OCI-LY3 (cell line): ENCODE data around the gene GRID1.

ENCODE experiments used
- H2AFZ ChIP-seq: fragments of 200-600, 300-600 bp; shearing (Covaris generic); 2 replicates; pipeline ENCODE4 v1.6.0; 2014; ENCODE audit warnings: antibody characterized with exemption, low read depth, low read length
- H3K27ac ChIP-seq: fragments of 200-600, 300-600 bp; sonication (generic); 2 replicates; pipeline ENCODE4 v1.5.1; 2014; ENCODE audit warnings: mild to moderate bottlenecking, low read length, moderate library complexity, mixed read lengths
- H3K27me3 ChIP-seq: fragments of 200-600, 300-600 bp; sonication (generic); 2 replicates; pipeline ENCODE4 v1.6.1; 2014; ENCODE audit warnings: low read depth, low read length, mixed read lengths
- H3K36me3 ChIP-seq: fragments of 200-600, 300-600 bp; sonication (generic); replicated peaks from 2 replicates; pipeline ENCODE3; 2014; ENCODE audit warnings: low read depth, low read length, mixed read lengths
- H3K4me1 ChIP-seq: fragments of 300-600, 200-600 bp; sonication (generic); 2 replicates; pipeline ENCODE4 v1.6.1; 2014; ENCODE audit warnings: low read length, mixed read lengths
- H3K4me2 ChIP-seq: fragments of 200-600, 300-600 bp; sonication (generic); 2 replicates; pipeline ENCODE4 v1.6.1; 2014; ENCODE audit warnings: low read length, mixed read lengths
- H3K4me3 ChIP-seq: fragments of 300-600, 200-600 bp; sonication (generic); 2 replicates; pipeline ENCODE4 v1.5.1; 2014; ENCODE audit warnings: antibody characterized with exemption, mild to moderate bottlenecking, low read length, moderate library complexity
- H3K79me2 ChIP-seq: fragments of 300-600, 200-600 bp; shearing (Covaris generic); 2 replicates; pipeline ENCODE4 v1.6.1; 2014; ENCODE audit warnings: mild to moderate bottlenecking, low read length, mixed read lengths
- H3K9ac ChIP-seq: fragments of 300-600, 200-600 bp; shearing (Covaris generic); 2 replicates; pipeline ENCODE4 v1.6.0; 2014; ENCODE audit warnings: mild to moderate bottlenecking, low read length, moderate library complexity
- H3K9me3 ChIP-seq: fragments of 200-600, 300-600 bp; shearing (Covaris generic); 2 replicates; pipeline ENCODE4 v1.6.1; 2014; ENCODE audit warnings: low read length, mixed read lengths; ENCODE audit not compliant: insufficient read depth
- H4K20me1 ChIP-seq: fragments of 200-600, 300-600 bp; sonication (generic); 2 replicates; pipeline ENCODE4 v1.6.1; 2016; ENCODE audit warnings: low read length, mixed read lengths; ENCODE audit not compliant: insufficient read depth
- EZH2phosphoT487 ChIP-seq: fragments of 200-600 bp; shearing (Covaris generic); IDR thresholded peaks from 2 replicates; pipeline ENCODE4 v1.6.1; 2018; ENCODE audit warnings: antibody characterized with exemption, mixed run types, low read depth
- TF ChIP-seq, protein P1 (sequence below): fragments of 200-600, 300-600 bp; sonication (generic); IDR thresholded peaks from 2 replicates; pipeline ENCODE4 v1.5.1; 2014; ENCODE audit warnings: antibody characterized with exemption, low read length, low read depth

The GRID1 gene

DNA sequence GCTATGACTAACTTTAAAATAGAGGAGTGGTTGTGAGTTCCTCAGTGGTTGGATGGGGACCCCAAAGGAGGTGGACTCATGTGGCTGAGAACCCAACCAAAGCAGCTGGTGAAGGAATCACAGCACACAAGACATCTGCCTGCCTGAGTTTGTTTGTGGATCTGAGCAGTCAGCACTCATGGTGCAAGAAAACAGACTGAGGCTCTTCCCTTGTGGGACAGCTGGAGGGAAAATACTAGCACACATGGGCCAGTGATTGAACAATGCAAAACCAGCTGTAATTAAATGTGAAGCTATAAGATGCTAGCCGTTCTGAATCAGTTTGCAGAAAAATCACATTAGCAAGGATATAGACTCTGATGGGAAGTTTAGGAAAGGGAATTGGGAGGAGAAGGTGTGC lies 707.3 kb downstream of the GRID1 start:
- TF ChIP-seq EZH2phosphoT487 = no peak
- TF ChIP-seq, protein P1, sequence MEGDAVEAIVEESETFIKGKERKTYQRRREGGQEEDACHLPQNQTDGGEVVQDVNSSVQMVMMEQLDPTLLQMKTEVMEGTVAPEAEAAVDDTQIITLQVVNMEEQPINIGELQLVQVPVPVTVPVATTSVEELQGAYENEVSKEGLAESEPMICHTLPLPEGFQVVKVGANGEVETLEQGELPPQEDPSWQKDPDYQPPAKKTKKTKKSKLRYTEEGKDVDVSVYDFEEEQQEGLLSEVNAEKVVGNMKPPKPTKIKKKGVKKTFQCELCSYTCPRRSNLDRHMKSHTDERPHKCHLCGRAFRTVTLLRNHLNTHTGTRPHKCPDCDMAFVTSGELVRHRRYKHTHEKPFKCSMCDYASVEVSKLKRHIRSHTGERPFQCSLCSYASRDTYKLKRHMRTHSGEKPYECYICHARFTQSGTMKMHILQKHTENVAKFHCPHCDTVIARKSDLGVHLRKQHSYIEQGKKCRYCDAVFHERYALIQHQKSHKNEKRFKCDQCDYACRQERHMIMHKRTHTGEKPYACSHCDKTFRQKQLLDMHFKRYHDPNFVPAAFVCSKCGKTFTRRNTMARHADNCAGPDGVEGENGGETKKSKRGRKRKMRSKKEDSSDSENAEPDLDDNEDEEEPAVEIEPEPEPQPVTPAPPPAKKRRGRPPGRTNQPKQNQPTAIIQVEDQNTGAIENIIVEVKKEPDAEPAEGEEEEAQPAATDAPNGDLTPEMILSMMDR = no peak
- Histone ChIP-seq H3K4me1 (no peaks in the 10 kb centered on the region), H3K4me3 (no peak overlapping the region), H3K36me3 (no peaks in the 10 kb centered on the region), H4K20me1 (no peaks in the 10 kb centered on the region), H3K27me3 (no peaks in the 10 kb centered on the region), H3K27ac (no peak overlapping the region), H3K9ac (no peak overlapping the region), H3K79me2 (no peaks in the 10 kb centered on the region), H3K9me3 (no peaks in the 10 kb centered on the region), H3K4me2 (no peak overlapping the region), H2AFZ (no peak overlapping the region)

DNA sequence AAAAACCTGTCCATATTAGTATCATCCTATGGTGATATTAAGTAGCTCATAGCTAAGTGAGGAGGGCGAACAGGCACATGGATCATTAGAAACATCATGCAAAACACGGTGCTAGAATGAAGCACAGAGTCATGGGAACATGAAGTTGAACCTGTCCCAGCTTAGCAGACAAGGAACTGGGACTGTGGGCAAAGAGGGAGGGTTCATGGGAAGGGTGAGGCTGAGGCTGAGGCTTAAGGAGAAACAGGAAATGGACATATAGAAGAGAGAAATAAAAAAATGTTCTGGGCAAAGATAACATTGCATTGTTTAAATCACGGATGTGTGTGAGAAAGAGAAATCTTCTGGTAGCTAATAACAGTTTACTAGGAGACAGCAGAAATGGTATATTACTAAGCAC lies 708.1 kb downstream of the GRID1 start:
- no peaks in the 10 kb centered on the region for H3K4me1 ChIP-seq
- no peak overlapping the region for H3K9ac ChIP-seq
- no peak overlapping the region for H3K27ac ChIP-seq
- no peaks in the 10 kb centered on the region for H3K79me2 ChIP-seq
- TF ChIP-seq, protein P1 = no peak
- TF ChIP-seq EZH2phosphoT487 = no peak
- no peaks in the 10 kb centered on the region for H3K9me3 ChIP-seq
- no peaks in the 10 kb centered on the region for H4K20me1 ChIP-seq
- H3K27me3 ChIP-seq = no peaks in the 10 kb centered on the region
- H3K4me3 ChIP-seq = no peak overlapping the region
- no peak overlapping the region for H3K4me2 ChIP-seq
- H2AFZ ChIP-seq = no peak overlapping the region
- no peaks in the 10 kb centered on the region for H3K36me3 ChIP-seq

DNA sequence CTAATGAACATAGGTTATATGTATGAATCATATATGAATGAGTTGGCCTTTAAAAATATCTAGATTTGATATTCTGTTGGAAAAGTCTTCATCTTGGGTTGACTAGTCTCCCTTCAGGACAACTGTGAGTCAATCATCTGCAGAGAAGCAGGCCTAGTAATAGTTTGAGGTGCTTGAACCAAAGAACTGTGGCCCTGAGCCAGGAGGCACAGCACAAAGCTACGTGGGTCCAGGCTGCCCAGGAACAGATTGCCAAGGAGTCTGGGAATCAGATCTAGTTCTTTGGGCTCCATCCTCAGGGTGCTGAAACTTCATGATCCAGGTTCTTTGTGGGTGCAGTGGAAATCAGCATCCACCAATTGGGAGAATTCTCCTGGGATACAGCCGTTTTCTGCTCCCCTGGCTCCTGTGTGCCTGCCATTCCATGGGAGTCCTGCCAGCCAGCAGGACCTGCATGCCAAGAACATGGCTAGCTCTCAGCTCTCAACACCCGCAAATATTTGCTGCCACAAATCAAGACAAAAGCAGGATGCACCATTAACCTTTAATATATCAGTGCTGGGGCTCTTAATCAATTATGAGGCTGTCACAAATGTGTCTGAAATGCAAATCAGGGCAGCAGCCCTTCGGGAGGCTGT lies 709.0 kb downstream of the GRID1 start:
- no peak overlapping the region for H3K4me2 ChIP-seq
- no peaks in the 10 kb centered on the region for H3K27me3 ChIP-seq
- TF ChIP-seq, protein P1 = no peak
- no peak for TF ChIP-seq EZH2phosphoT487
- H3K36me3 ChIP-seq = no peaks in the 10 kb centered on the region
- H4K20me1 ChIP-seq = no peaks in the 10 kb centered on the region
- H3K27ac ChIP-seq = no peak overlapping the region
- H2AFZ ChIP-seq = no peak overlapping the region
- H3K79me2 ChIP-seq = no peaks in the 10 kb centered on the region
- H3K9ac ChIP-seq = no peak overlapping the region
- no peak overlapping the region for H3K4me3 ChIP-seq
- no peaks in the 10 kb centered on the region for H3K9me3 ChIP-seq
- no peaks in the 10 kb centered on the region for H3K4me1 ChIP-seq

DNA sequence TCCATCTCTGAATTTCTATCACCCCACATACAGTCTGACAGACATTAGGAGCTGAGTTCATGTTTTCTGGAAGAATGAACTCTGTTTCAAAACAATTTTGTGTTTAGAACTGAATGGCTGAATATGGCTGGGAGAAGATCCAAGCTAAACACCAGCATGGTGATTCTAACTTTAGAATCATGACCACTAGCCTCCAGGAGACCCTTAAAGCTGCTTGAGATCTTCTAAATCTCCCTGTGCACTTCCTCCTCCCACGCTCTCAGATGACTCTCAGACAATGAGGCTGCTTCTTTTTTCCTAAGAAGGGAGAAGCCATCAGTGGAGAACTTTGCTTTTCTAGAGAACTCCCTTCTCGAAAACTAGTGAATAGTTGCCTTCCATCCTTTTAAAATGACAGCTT lies 711.2 kb downstream of the GRID1 start:
- no peaks in the 10 kb centered on the region for H3K79me2 ChIP-seq
- no peaks in the 10 kb centered on the region for H3K4me1 ChIP-seq
- no peak overlapping the region for H2AFZ ChIP-seq
- no peak for TF ChIP-seq EZH2phosphoT487
- TF ChIP-seq, protein P1 = no peak
- no peaks in the 10 kb centered on the region for H4K20me1 ChIP-seq
- no peaks in the 10 kb centered on the region for H3K9me3 ChIP-seq
- no peaks in the 10 kb centered on the region for H3K36me3 ChIP-seq
- no peaks in the 10 kb centered on the region for H3K27me3 ChIP-seq
- H3K4me3 ChIP-seq = no peak overlapping the region
- no peak overlapping the region for H3K27ac ChIP-seq
- no peak overlapping the region for H3K4me2 ChIP-seq
- H3K9ac ChIP-seq = no peak overlapping the region
